HCT116 (cell line): ENCODE measurements around the gene NTSR2.

Experiments used
- CBX3 ChIP-seq: IDR thresholded peaks from 2 replicates; pipeline ENCODE4 v1.6.1; 2012; ENCODE audit warnings: low read depth
- CTCF ChIP-seq, 3 experiments: fragments of 200-600 bp in 1 of 3; sonication (generic) in 1 of 3; IDR thresholded peaks in 2 of 3; conservative IDR thresholded peaks in 1 of 3; 2 replicates each; pipeline ENCODE4 v1.5.1; 2012 to 2017; ENCODE audit warnings: low read depth in 2 of 3, low read length in 2 of 3, antibody characterized with exemption in 1 of 3, borderline replicate concordance in 1 of 3, control low read depth in 1 of 3, mild to moderate bottlenecking in 1 of 3, mixed read lengths in 1 of 3, mixed run types in 1 of 3, moderate library complexity in 1 of 3; ENCODE audit not compliant: insufficient read depth in 1 of 3
- EGR1 ChIP-seq: IDR thresholded peaks from 2 replicates; pipeline ENCODE4 v1.6.1; 2012; ENCODE audit warnings: low read depth
- ELF1 ChIP-seq: IDR thresholded peaks from 2 replicates; pipeline ENCODE4 v1.6.1; 2012; ENCODE audit warnings: low read depth, borderline replicate concordance
- EZH2 ChIP-seq: fragments of 200-600 bp; sonication (generic); IDR thresholded peaks from 2 replicates; pipeline ENCODE4 v1.6.1; 2017; ENCODE audit warnings: antibody characterized with exemption, mixed run types
- EZH2phosphoT487 ChIP-seq: fragments of 200-600 bp; IDR thresholded peaks from 2 replicates; pipeline ENCODE4 v1.6.1; 2018; ENCODE audit warnings: antibody characterized with exemption, borderline replicate concordance
- FOSL1 ChIP-seq: IDR thresholded peaks from 2 replicates; pipeline ENCODE4 v1.6.1; 2012; ENCODE audit warnings: low read depth
- POLR2A ChIP-seq: IDR thresholded peaks from 2 replicates; pipeline ENCODE4 v1.7.0; 2011; ENCODE audit warnings: borderline replicate concordance; ENCODE audit not compliant: insufficient read depth, insufficient read length; ENCODE audit errors: extremely low read depth
- POLR2AphosphoS5 ChIP-seq: IDR thresholded peaks from 2 replicates; pipeline ENCODE4 v1.6.1; 2011; ENCODE audit warnings: mild to moderate bottlenecking, low read depth, low read length, moderate library complexity
- REST ChIP-seq: IDR thresholded peaks from 2 replicates; pipeline ENCODE4 v1.6.1; 2012; ENCODE audit warnings: low read depth
- SP1 ChIP-seq: IDR thresholded peaks from 2 replicates; pipeline ENCODE4 v1.6.1; 2012; ENCODE audit warnings: low read depth
- SRF ChIP-seq: IDR thresholded peaks from 2 replicates; pipeline ENCODE4 v1.6.1; 2012; ENCODE audit warnings: low read depth
- ZFX ChIP-seq: fragments of 450-650 bp; IDR thresholded peaks from 2 replicates; pipeline ENCODE4 v1.6.1; 2017

- TF ChIP-seq EZH2 (no peak), CTCF (IDR thresholded peaks at IDR 0.05 in 2 of 3, conservative IDR thresholded peaks at IDR 0.05 in 1 of 3; ENCODE audit: borderline replicate concordance in 1 of 3, insufficient read depth in 1 of 3, low read depth in 2 of 3, low read length in 2 of 3) (no peak), EZH2phosphoT487 (no peak), SRF (no peak), POLR2A (no peak), FOSL1 (no peak), ELF1 (no peak), POLR2AphosphoS5 (no peak), EGR1 (no peak), ZFX (no peak), CBX3 (no peak), SP1 (no peak), REST (no peak)
Observed at GRCh38 chr2:11649093-11649492, 20.9 kb downstream of the NTSR2 start.
